Stimulated activated CD4-positive, alpha-beta T cell treated with anti-CD3 and anti-CD28 coated beads, Interleukin-12 subunit alpha, Interleukin-12 subunit beta, amount 100 ng/mL, for 48 hours (primary cell): ENCODE data around the gene BEGAIN.

Source experiments
- DNase-seq, 3 donors: peaks; one replicate each; pipeline ENCODE4 v3.0.0-alpha.2; 2020; ENCODE audit warnings: low read depth in 2 of 3, low spot score in 1 of 3

BEGAIN gene, protein sequence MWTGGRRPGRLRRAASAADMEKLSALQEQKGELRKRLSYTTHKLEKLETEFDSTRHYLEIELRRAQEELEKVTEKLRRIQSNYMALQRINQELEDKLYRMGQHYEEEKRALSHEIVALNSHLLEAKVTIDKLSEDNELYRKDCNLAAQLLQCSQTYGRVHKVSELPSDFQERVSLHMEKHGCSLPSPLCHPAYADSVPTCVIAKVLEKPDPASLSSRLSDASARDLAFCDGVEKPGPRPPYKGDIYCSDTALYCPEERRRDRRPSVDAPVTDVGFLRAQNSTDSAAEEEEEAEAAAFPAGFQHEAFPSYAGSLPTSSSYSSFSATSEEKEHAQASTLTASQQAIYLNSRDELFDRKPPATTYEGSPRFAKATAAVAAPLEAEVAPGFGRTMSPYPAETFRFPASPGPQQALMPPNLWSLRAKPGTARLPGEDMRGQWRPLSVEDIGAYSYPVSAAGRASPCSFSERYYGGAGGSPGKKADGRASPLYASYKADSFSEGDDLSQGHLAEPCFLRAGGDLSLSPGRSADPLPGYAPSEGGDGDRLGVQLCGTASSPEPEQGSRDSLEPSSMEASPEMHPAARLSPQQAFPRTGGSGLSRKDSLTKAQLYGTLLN

DNA sequence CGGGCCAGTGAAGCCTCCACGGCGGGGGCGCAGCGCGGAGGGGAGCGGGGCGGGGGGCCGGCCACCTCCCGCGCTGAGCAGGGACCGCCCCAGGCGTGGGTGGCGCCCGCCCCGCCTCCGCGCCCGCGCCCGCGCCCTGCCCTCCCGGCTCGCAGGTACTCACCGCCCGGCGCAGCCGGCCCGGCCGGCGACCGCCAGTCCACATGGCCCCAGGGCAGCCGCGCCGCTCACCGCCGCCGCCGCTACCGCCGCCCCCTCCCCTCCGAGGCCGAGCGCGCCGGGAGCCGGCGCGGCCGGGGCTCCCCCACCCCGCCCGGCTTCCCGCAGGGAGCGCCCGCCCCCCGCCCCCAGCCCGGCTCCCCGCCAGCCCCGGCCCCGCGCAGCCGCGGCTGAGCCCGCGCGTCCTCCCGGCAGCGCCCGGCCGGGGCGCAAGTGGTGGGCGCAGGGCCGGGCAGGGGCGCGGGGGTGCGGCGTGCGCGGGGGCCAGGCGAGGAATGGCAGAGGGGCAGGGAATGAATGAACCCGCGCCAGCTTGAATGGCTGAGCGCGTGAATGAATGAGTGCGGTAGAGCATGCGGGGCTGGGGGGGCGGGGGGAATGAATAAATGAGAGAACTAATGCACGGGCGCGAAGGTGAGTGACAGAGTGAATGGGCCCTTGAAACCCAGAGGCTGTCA is at the start of gene BEGAIN:
Gene BEGAIN (minus strand): TSS at position 332 of the 677 bp plus-strand sequence. CDS start 127 bp downstream, at position 205.
- DNase-seq, result no peak

DNA sequence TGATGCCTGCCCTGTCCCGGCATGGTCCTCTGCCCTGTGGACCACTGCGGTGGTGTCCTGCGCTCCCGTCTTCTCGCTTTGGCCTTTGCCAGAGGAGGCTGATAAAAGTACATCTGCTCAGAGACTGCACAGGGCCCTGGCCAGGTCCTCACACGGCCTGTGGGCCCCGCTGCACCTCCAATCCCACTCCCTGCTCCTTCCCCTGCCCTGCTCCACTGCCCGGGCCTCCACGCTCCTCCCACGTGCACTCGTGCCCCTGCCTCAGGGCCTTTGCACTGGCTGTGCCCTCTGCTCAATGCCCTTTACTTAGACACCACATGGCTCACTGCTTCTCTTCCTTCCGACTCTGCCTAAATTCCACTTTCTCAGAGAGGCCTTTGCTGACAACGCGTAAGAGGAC is 49.3 kb upstream of the BEGAIN start:
- DNase-seq, result no peak

DNA sequence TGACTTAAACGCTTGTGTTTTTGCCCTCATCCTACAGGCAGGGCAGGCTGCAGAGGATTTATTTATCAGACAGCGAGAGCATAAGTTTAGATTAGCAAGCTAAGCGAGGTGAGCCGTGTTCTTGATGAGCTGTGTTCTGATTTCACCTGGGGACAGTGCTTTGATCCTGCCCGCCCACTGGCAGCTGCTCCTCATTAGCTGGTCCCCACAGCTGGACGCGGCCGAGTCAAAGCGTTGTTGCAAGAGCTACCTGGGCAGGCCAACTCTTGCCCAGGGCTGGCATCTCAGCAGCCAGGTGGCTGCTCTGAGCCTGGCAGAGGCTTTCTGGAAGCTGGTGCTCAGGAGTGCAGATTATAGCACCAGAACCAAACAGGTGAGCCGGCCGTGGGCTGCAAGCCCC is 46.8 kb upstream of the BEGAIN start:
- DNase-seq, result no peak

DNA sequence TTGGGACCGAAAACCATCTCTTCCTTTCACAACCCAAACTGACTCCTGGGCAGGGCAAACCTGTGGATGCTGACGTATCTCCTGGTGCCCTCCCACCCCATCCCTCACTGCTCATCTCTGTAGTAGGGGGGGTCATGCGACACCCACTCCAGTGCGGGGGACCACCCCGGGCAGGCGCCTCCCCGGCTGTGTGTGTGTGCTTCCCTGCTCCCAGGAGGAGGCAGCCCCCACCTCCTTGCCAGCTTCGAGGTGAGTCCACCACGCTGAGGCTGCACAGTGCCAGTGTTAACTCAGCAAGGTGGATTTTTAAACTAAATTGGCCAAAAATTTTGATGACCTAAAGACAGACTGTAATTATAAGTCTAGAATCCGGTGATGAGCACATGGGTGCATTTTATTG is 46.2 kb upstream of the BEGAIN start:
- no peak for DNase-seq

DNA sequence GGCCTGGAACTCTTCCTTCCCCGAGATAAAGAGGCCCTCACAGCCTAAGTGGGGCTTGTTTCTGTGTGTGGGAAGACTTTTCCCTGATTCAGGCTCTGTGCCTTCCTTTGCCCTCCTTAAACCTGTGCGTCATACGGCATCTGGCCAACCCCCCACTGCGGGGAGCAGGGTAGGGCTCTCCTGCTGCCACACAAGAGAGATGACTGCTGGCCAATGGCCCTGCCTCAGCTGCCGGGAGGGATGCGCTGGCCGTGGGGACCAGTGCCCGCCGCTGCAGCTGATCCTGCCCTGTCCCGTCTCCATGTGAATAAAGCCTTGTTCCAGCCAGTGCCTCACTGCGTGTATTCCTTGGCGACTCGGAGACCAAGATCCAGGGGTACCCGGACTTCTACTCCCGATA is 42.5 kb upstream of the BEGAIN start:
- no peak for DNase-seq

DNA sequence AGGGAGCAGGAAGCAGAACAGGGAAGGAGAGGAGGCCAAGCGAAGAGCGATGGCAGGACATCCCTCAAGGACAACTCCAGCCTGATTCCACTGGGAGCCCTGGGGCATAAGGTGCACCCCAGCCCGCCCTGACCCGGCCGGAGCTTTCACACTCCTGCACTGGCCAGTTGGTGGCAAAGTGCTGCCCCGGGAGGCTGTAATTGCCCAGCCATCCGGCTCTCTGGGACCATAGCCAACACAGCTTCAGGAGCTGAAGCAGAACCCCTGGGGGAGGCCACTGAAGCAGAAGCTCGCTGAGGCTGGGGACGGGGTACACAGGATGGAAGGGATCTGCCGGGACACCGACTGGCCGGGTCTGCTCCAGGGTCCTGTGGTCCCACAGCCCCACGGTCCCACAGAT is 41.9 kb upstream of the BEGAIN start:
- DNase-seq, result no peak

DNA sequence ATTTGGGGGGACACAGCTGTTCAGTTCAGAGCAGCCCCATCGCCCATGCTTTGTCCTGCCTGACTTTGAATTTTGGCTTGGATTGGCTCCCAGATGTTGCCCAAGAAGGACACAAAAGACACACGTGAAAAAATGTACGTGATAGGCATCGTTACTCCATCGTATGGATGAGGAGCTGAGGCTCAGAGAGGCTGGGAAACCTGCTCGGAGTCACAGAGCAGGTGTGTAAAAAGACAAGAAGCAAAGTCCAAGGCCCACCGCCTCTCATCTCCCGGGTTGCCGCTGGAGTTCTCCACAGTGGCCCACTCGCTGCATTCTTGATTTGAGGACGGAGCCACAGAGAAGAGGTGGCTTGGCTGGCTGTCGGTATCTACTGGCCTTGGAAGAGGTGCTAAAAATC is 41.0 kb upstream of the BEGAIN start:
- DNase-seq, result no peak

DNA sequence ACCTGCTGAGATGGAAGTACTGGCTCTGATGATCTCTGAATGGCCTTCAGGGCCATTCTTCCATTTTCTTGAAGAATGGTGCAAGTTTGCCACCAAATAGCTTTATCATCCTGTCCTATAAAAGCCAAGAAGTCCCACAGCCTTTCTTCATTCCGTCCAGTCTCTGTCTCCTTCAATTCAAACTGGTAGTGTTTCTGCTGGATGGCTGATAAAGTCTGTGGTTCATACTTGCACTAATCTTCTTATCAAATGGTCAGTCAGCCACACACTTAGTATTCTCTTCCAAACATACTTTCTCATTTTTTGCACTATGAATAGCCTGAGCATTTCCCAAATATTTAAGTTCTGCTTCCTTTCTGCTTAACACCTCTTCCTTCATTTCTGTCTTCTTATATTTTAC is 39.4 kb upstream of the BEGAIN start:
- no peak for DNase-seq

DNA sequence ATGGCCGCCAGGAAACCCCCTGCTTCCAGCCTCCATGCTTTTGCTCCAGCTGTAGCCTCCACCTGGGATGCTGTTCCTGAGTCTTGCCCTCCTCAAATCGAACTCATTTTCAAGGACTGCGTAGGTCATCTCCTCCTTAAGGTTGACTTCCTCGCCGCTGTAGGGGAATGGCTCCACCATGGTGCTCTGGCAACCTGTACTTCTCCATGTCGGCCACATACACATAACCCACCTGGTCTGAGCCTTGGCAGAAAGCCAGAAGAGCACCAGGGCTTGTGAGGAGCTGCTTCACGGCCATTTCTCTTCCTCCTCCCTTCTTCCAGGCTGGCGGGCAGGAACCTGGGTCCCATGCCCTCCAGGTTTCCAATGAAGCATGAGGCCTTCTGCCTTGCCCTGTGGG is 36.7 kb upstream of the BEGAIN start:
- no peak for DNase-seq

DNA sequence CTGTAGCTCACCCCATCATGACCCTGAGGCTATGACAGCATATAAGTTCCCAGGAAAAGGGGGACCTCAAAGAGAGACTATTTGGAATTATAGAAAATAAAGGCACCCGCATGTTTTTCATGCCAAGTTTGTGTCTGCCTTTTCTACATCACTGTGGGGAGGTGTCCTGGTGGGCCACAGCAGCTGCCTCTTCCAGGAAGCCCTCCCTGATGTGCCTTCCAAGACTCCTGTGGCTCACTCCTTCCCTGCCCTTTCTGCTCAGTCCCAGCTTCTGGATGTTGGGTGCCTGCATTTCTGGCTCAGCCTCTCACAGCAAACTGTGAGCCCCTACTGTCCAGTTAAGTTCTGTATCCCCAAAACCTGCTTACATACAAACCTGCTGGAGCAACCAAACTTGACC is 36.3 kb upstream of the BEGAIN start:
- DNase-seq, result no peak

DNA sequence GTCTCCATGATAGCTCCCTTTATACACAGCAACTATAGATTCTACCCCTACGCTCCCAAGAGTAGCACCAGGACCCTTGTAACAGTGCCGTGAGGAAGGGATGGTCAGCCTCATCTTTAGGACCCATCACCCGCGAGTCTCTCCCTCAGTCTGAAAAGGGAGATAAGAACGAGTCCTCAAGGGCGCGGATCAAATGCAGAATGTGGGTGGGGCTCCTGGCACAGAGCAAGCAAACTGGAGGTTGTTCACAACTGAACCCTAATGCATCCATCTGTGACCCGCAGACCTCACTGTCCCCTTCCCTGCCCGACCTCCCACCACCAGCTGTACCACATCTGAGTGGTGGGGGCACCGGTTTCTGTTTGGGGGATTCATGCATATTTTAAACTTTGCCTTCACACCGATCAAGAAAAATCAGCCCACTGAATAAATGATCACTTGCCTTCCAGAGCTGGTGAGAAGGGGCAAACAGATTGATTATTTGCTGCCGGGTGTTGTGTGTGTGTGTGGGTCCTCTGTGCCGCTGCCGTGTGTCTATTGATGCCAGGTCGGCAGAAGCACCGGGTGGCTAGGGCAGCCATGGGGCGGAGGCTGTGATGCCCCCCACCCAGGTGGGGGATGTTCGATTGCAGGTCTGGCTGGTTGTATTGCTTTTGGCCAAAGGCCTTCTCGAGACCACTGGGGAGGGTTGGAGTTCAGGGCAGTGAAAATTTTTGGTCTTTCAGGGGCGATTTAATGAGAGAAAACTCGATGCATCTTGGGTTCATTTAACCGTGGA is 35.7 kb upstream of the BEGAIN start:
- no peak for DNase-seq

DNA sequence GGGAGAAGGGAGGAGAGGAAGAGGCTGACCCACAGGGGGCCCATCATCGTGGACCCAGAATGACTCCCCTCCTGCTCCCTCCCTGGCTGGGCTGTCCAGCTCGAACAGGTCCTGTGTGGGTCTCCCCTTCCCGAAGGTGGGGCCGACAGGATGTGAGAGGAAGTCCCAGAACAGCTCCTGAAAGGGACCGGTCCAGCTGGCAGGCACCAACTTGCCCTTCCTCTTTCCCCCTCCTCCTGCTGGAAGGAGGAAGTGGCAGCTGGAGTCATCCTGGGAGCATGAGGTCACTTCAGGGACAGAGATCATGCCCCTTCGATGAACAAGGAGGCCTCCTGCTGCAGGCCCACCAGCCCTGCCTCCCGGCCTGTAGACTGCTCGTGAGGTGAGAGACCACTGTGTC is 35.0 kb upstream of the BEGAIN start:
- DNase-seq, result no peak

DNA sequence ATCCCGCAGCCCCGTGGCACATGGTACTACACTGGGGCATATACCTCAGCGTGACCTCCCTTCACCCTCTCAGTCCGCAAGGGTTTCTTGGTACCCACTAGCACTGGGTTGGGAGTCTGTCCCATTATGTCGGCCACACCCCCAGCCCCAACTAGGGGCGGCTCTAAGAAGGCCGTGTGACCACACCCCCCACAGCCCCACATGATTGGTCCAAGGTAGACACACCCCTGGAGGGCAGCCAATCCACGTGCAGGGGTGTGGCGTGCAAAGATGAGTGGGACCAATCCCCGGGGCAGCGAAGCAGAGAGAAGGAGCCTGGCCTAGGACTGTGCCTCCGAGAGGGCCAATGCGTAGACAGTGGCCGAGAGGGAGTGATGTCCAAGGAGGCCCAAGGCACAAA is 34.6 kb upstream of the BEGAIN start:
- no peak for DNase-seq

DNA sequence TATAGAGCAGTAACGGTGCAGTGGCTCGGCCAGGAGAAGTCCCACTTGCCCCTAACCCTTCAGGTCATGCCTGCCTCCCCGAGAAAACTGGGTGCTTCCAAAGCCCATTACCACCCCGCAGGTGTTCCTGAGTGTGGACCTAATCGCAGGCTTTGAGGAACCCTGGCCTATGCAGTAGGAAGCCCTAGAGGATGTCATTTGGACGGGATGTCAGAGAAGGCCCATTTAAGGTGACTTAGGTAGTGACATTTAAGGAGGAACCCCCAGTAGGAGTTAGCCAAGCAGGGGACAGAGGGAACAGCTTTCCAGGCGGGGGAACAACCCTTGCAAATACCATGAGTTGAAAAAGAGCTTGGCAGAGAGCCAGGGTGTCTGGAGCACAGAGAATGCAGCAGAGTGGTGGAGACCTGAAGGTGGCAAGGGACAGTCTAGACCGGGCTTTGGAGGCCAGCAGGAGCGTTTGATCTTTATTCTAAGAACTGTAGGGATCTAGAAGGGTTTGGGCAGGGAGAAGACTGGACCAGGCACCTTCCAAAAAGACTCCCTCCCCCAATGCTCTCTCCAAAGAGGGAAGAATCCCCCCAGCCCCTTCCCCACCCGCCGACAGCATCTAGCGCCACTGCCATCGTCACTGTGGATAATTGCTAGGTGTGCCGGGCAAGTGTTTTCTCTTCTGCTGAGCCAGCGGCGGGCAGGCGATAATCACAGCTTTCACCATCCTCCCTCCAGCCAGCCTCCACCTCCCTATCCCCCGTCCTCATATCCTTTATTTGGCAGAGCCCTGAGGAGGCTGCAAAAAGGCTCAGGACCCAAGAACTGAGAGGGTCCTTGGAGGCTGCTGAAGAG is 33.3 kb upstream of the BEGAIN start:
- DNase-seq, result no peak

DNA sequence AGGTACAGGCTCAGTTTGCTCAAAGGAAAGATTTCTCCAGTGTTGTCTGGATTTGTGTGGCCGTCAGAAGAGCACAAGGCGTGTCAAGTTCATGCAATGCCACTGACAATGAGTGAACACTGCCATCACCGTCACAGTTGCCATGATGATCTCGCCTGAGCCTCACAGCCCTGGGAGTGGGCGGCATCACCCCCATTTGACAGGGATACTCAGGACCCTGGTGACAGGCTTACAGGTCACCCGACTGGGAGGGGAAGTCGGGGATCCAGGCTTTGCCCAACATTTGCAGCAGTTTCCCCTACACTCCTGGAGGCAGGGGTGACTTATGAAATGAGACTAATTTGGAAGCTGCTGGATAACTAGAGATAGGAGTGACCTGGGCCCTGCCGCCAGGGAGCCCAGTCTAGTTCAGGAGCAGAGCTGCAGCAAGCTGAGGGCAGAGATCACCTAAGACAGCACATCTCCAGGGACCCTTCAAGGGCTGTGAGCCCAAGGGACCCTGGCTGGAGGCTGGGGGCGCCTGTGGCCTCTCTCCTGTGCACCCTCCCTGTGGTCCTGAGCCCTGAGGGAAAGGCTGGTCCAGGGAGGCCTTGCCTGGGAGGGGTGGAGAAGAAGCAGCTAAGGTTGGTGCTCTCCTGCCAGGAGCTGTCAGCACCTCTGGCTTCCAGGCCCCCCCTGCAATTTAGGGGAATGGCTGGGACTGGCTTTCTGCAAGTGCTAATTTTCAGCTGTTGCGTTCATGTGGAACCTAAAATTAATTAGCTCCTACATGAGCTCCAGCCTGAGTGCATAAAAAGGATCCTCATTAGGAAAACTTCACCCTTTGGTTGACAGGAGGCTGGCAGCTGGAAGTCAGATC is 32.4 kb upstream of the BEGAIN start:
- DNase-seq, result no peak

DNA sequence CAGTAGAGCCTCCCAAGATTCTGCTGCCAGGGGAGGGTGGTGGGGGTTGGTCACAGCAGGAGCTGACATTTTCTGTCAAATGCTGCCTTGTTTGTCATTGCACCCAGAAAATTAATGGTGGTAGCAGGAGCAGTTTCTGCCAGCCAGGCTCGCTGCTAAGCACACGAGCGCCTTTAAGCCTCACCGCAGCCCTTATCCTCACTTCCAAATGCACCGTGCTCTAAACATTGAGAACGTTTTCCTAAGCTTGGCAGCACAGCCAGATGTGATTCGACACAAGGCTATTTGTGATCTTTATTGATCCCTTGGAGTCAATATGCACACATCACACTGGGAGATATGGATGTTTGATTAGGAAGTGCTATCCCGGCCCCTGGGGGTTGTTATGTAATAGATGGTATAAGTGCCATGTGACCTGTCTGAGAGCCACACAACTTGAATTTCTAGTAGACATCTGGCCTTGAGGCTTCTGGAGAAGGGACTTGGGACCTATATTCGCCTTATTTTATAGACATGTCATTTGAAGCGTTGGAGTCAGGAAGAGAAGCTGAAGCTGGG is 31.6 kb upstream of the BEGAIN start:
- no peak for DNase-seq

DNA sequence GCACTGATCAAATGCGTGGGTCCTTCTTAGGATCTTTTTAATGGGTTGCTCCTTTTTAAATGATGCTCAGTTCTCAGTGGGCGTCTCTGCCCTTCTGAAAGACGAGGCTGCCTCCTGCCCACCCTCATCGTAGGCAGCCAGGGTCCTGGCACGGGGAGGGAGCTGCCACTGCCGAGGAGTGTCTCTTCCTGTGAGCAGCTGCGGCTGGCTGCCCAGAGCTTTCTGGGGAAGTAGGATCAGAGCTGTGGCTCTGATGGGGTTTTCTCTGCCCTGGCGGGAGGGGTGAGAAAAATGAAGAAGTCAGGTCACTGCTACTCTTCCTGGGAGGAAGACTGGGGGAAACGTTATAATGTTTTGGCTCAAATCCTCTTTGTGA is 31.1 kb upstream of the BEGAIN start:
- DNase-seq, result no peak

DNA sequence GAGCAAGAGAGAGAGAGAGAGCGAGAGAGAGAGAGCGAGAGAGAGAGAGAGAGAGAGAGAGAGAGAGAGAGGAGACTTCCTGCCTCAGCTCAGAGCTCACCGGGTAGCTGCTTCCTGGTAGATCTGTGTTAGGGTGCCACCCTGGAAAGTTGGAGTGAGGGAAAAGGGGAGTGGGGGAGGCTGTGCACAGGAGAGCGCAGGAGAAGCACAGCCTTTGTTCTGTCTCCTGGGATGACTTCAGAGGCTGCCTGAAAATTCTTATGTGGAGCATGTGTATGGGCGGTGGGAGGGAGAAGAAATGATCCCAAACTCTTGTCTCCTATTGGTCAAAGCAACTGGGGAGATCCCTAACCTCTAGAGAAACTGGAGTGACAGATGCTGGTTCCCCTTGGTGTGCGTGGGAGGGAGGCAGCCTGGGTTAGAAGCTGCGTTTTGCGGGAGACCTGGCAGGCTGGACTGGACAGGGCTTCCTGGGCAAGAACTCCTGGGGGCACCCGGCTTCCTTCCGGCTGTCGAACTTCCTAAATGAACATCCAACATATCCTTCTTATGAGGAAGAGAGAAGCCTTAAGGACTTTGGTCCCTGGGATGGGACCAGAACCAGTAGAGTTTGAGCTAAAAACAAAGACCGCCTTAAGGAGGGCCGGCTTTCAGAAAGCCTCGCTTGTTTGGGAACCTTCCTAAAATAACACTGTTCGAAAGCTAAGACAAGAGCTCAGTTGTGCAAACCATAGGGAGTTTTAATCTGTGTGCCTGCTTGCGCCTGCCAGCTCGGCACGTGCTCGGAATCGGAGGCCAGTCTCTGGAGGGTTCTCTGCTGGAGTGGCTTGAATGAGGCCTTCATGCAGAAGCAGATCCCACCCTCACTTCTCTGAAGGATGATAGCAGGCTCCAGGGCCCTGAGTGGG is 30.4 kb upstream of the BEGAIN start:
- DNase-seq, result no peak
